H9 (cell line): ENCODE data around the gene CBLB. TPM values are rescaled to one million over a fixed set of nuclear protein-coding genes. Genes with fewer than 3 reads are reported as not detected.

Experiments
- DNase-seq: peaks from one replicate; pipeline ENCODE4 v3.0.0-alpha.2; 2017
- H2AFZ ChIP-seq: one replicate; pipeline ENCODE4 v1.6.1; 2013; ENCODE audit warnings: mild to moderate bottlenecking, low read length, control low read depth, moderate library complexity
- H2AK5ac ChIP-seq: 2 replicates; pipeline ENCODE4 v1.6.1; 2013; ENCODE audit warnings: low read length, control low read depth, mixed read lengths; ENCODE audit not compliant: insufficient read length
- H2BK120ac ChIP-seq: one replicate; pipeline ENCODE4 v1.6.1; 2013; ENCODE audit warnings: low read depth, mild to moderate bottlenecking, low read length, control low read depth, inconsistent platforms; ENCODE audit not compliant: poor library complexity, severe bottlenecking
- H2BK12ac ChIP-seq: 2 replicates; pipeline ENCODE4 v1.6.1; 2013; ENCODE audit warnings: low read length, control low read depth, mixed read lengths, low read depth; ENCODE audit not compliant: insufficient read length
- H2BK15ac ChIP-seq: 2 replicates; pipeline ENCODE4 v1.6.1; 2013; ENCODE audit warnings: low read depth, low read length, control low read depth
- H2BK20ac ChIP-seq: one replicate; pipeline ENCODE4 v1.6.1; 2013; ENCODE audit warnings: low read depth, mild to moderate bottlenecking, low read length, control low read depth, inconsistent platforms; ENCODE audit not compliant: poor library complexity, severe bottlenecking
- H2BK5ac ChIP-seq: 2 replicates; pipeline ENCODE4 v1.6.1; 2013; ENCODE audit warnings: low read length, control low read depth, mixed read lengths; ENCODE audit not compliant: insufficient read length
- H3K14ac ChIP-seq: 2 replicates; pipeline ENCODE4 v1.6.1; 2013; ENCODE audit warnings: low read length, control low read depth; ENCODE audit not compliant: insufficient read depth
- H3K18ac ChIP-seq: 2 replicates; pipeline ENCODE4 v1.6.1; 2013; ENCODE audit warnings: low read depth, mild to moderate bottlenecking, mixed read lengths, low read length, control low read depth; ENCODE audit not compliant: insufficient read length
- H3K23ac ChIP-seq: 2 replicates; pipeline ENCODE4 v1.6.1; 2013; ENCODE audit warnings: low read length, control low read depth, mixed read lengths, low read depth; ENCODE audit not compliant: insufficient read length
- H3K23me2 ChIP-seq: 2 replicates; pipeline ENCODE4 v1.6.1; 2013; ENCODE audit warnings: low read depth, mild to moderate bottlenecking, mixed read lengths, low read length, control low read depth; ENCODE audit not compliant: insufficient read length, poor library complexity, severe bottlenecking
- H3K27ac ChIP-seq: 2 replicates; pipeline ENCODE4 v1.5.1; 2013; ENCODE audit warnings: low read length, control low read depth, mixed read lengths, low read depth; ENCODE audit not compliant: insufficient read length
- H3K27me3 ChIP-seq: 2 replicates; pipeline ENCODE4 v1.6.1; 2013; ENCODE audit warnings: low read length, control low read depth, inconsistent platforms; ENCODE audit not compliant: insufficient read depth
- H3K4ac ChIP-seq: 2 replicates; pipeline ENCODE4 v1.6.1; 2013; ENCODE audit warnings: low read depth, mild to moderate bottlenecking, control low read depth, inconsistent platforms, low read length, moderate library complexity
- H3K4me1 ChIP-seq: 2 replicates; pipeline ENCODE4 v1.6.1; 2013; ENCODE audit warnings: low read length, control low read depth, inconsistent platforms; ENCODE audit not compliant: insufficient read depth
- H3K4me2 ChIP-seq: 2 replicates; pipeline ENCODE4 v1.6.1; 2013; ENCODE audit warnings: low read length, control low read depth, mixed read lengths; ENCODE audit not compliant: insufficient read length, insufficient read depth
- H3K56ac ChIP-seq: 2 replicates; pipeline ENCODE4 v1.6.1; 2013; ENCODE audit warnings: low read depth, mild to moderate bottlenecking, mixed read lengths, low read length, control low read depth; ENCODE audit not compliant: insufficient read length
- H3K79me1 ChIP-seq: 2 replicates; pipeline ENCODE4 v1.6.1; 2013; ENCODE audit warnings: low read depth, mild to moderate bottlenecking, moderate library complexity, low read length, control low read depth, inconsistent platforms; ENCODE audit not compliant: insufficient read depth, poor library complexity, severe bottlenecking
- H3K79me2 ChIP-seq: 2 replicates; pipeline ENCODE4 v1.6.1; 2013; ENCODE audit warnings: low read length, control low read depth, inconsistent platforms; ENCODE audit not compliant: insufficient read depth
- H3K9ac ChIP-seq: 2 replicates; pipeline ENCODE4 v1.6.1; 2013; ENCODE audit warnings: low read length, control low read depth, mixed read lengths; ENCODE audit not compliant: insufficient read length; ENCODE audit errors: extremely low read depth
- H3K9me3 ChIP-seq: one replicate; pipeline ENCODE4 v1.6.1; 2013; ENCODE audit warnings: low read depth, low read length, inconsistent platforms; ENCODE audit not compliant: control insufficient read depth
- H3T11ph ChIP-seq: one replicate; pipeline ENCODE4 v1.6.1; 2013; ENCODE audit warnings: mild to moderate bottlenecking, low read length, control low read depth, inconsistent platforms
- H4K20me1 ChIP-seq: one replicate; pipeline ENCODE4 v1.6.1; 2013; ENCODE audit not compliant: control insufficient read depth, insufficient read length, insufficient read depth
- H4K5ac ChIP-seq: 2 replicates; pipeline ENCODE4 v1.6.1; 2013; ENCODE audit warnings: low read depth, mild to moderate bottlenecking, mixed read lengths, low read length, control low read depth; ENCODE audit not compliant: insufficient read length
- H4K8ac ChIP-seq: replicated peaks from 2 replicates; pipeline ENCODE4 v1.6.1; 2013; ENCODE audit warnings: low read length, control low read depth, mixed read lengths, low read depth; ENCODE audit not compliant: insufficient read length
- H4K91ac ChIP-seq: 2 replicates; pipeline ENCODE4 v1.6.1; 2013; ENCODE audit warnings: low read depth, mild to moderate bottlenecking, moderate library complexity, mixed read lengths, low read length, control low read depth; ENCODE audit not compliant: insufficient read length
- H3K27ac Mint-ChIP-seq, 3 experiments: 2 replicates in 2 of 3; 3 replicates in 1 of 3; pipeline ENCODE4 v1.8.0; 2020 to 2021; ENCODE audit warnings: mixed read lengths in 3 of 3, mild to moderate bottlenecking in 1 of 3, moderate library complexity in 1 of 3
- H3K27me3 Mint-ChIP-seq: 2 replicates; pipeline ENCODE4 v1.8.0; 2021; ENCODE audit warnings: low read depth, mild to moderate bottlenecking, moderate library complexity, mixed read lengths
- H3K36me3 Mint-ChIP-seq, 3 experiments: 2 replicates in 2 of 3; 3 replicates in 1 of 3; pipeline ENCODE4 v1.8.0; 2020 to 2021; ENCODE audit warnings: low read depth in 3 of 3, mixed read lengths in 3 of 3; ENCODE audit not compliant: insufficient read depth in 1 of 3
- H3K4me1 Mint-ChIP-seq, 2 experiments: 2 replicates each; pipeline ENCODE4 v1.8.0; 2020; ENCODE audit warnings: mixed read lengths in 2 of 2
- H3K4me3 Mint-ChIP-seq, 2 experiments: 2 replicates in 1 of 2; 3 replicates in 1 of 2; pipeline ENCODE4 v1.8.0; 2020 to 2021; ENCODE audit warnings: mild to moderate bottlenecking in 2 of 2, mixed read lengths in 2 of 2, moderate library complexity in 1 of 2
- H3K9me3 Mint-ChIP-seq, 2 experiments: 2 replicates in 1 of 2; 3 replicates in 1 of 2; pipeline ENCODE4 v1.8.0; 2020; ENCODE audit warnings: mild to moderate bottlenecking in 2 of 2, mixed read lengths in 2 of 2, moderate library complexity in 1 of 2
- CTCF ChIP-seq: fragments of 200-600 bp; sonication (generic); conservative IDR thresholded peaks from 3 replicates; pipeline ENCODE4 v1.8.0; 2021; ENCODE audit warnings: antibody characterized with exemption, mild to moderate bottlenecking
- total RNA-seq: library from RNA; stranded (reverse); gene quantifications from 2 replicates; pipeline ENCODE4 v1.2.1, GENCODE V29; 2021

The CBLB gene
- total RNA-seq, 1 experiment from 2014 or later, result 25.7 TPM

DNA sequence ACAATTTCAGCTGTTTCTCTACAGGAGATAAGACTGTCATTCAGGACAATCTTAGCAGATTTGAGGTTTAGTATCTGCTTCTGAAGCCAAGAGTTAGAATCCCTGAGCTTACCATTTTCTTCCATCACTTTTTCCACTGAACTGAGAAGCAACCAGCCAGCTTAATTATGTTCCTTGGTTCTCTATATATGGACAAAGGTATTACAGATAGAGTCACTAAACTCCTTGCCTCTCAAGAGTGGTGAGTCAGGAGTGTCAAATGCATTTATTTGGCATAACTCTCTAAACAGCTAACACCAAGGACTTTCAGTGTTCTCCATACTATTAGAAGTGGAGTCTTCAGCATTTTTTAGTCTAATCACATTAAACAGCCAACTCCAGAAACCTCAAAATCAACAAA lies 262.8 kb downstream of the CBLB start:
- H3K9me3 ChIP-seq, result no peaks in the 10 kb centered on the region
- no peak overlapping the region for H3K4me3 Mint-ChIP-seq
- DNase-seq, result no peak
- H2AFZ ChIP-seq, result no peak overlapping the region
- no peaks in the 10 kb centered on the region for H4K20me1 ChIP-seq
- peaks cover 0 to 6% of the 10 kb centered on the region in 2 experiments; a peak in 2 of 4 replicates for H3K4me1 Mint-ChIP-seq
- no peak overlapping the region for H2BK120ac ChIP-seq
- H2BK5ac ChIP-seq, result no peak overlapping the region
- H3K4me2 ChIP-seq, result no peak overlapping the region
- no peak overlapping the region for H3K56ac ChIP-seq
- H3T11ph ChIP-seq, result no peak overlapping the region
- H3K27ac Mint-ChIP-seq, result no peak overlapping the region
- no peak overlapping the region for H4K8ac ChIP-seq
- H2AK5ac ChIP-seq, result no peak overlapping the region
- H3K27me3 ChIP-seq, result no peaks in the 10 kb centered on the region
- H2BK15ac ChIP-seq, result no peak overlapping the region
- no peak overlapping the region for H2BK12ac ChIP-seq
- no peak overlapping the region for H3K4ac ChIP-seq
- no peak overlapping the region for H3K18ac ChIP-seq
- H3K27ac ChIP-seq, result no peak overlapping the region
- H2BK20ac ChIP-seq, result no peak overlapping the region
- peaks cover 0 to 2% (median 0%) of the 10 kb centered on the region in 3 experiments; a peak in 1 of 7 replicates for H3K36me3 Mint-ChIP-seq
- no peaks in the 10 kb centered on the region for H3K79me2 ChIP-seq
- H3K27me3 Mint-ChIP-seq, result peaks cover 4% of the 10 kb centered on the region
- no peak overlapping the region for H3K14ac ChIP-seq
- H4K5ac ChIP-seq, result no peak overlapping the region
- H3K9me3 Mint-ChIP-seq, result peaks cover 0 to 4% of the 10 kb centered on the region in 2 experiments; a peak in 3 of 5 replicates
- no peaks in the 10 kb centered on the region for H3K23me2 ChIP-seq
- no peaks in the 10 kb centered on the region for H3K79me1 ChIP-seq
- no peak overlapping the region for H4K91ac ChIP-seq
- H3K23ac ChIP-seq, result no peak overlapping the region
- H3K9ac ChIP-seq, result no peak overlapping the region
- no peaks in the 10 kb centered on the region for H3K4me1 ChIP-seq
- TF ChIP-seq CTCF, result no peak
